HEK293 (cell line): ENCODE data around the gene PPP1R14B.
A peak's percentile ranks its signal among the peaks of the same experiment; 100 is the strongest.

Experiments
- FEZF1 ChIP-seq: fragments of 450-650 bp; formaldehyde crosslinking; IDR thresholded peaks from 2 replicates; pipeline ENCODE4 v1.5.1; 2016; ENCODE audit warnings: missing biosample characterization, missing genetic modification characterization
- GLI2 ChIP-seq: fragments of 450-650 bp; formaldehyde crosslinking; IDR thresholded peaks from 2 replicates; pipeline ENCODE4; 2017; ENCODE audit warnings: missing biosample characterization, missing genetic modification characterization, low read depth, borderline replicate concordance
- INSM2 ChIP-seq: fragments of 450-650 bp; formaldehyde crosslinking; IDR thresholded peaks from 2 replicates; pipeline ENCODE4 v1.5.1; 2016; ENCODE audit warnings: missing biosample characterization, missing genetic modification characterization
- KLF16 ChIP-seq: fragments of 450-650 bp; formaldehyde crosslinking; IDR thresholded peaks from 2 replicates; pipeline ENCODE4 v1.5.1; 2017; ENCODE audit warnings: missing biosample characterization, missing genetic modification characterization
- PRDM10 ChIP-seq: fragments of 450-650 bp; formaldehyde crosslinking; IDR thresholded peaks from 2 replicates; pipeline ENCODE4 v1.5.1; 2016; ENCODE audit warnings: missing biosample characterization, missing genetic modification characterization
- SP3 ChIP-seq: fragments of 450-650 bp; formaldehyde crosslinking; IDR thresholded peaks from 2 replicates; pipeline ENCODE4 v1.5.1; 2016; ENCODE audit warnings: missing biosample characterization, missing genetic modification characterization
- WT1 ChIP-seq: fragments of 450-650 bp; formaldehyde crosslinking; IDR thresholded peaks from 2 replicates; pipeline ENCODE4 v1.5.1; 2016; ENCODE audit warnings: missing biosample characterization, missing genetic modification characterization
- ZBTB10 ChIP-seq: fragments of 450-650 bp; formaldehyde crosslinking; IDR thresholded peaks from 2 replicates; pipeline ENCODE4 v1.5.1; 2016; ENCODE audit warnings: missing biosample characterization, missing genetic modification characterization
- ZBTB17 ChIP-seq: fragments of 450-650 bp; formaldehyde crosslinking; IDR thresholded peaks from 2 replicates; pipeline ENCODE4 v1.5.1; 2016; ENCODE audit warnings: missing biosample characterization, missing genetic modification characterization
- ZNF133 ChIP-seq: fragments of 450-650 bp; formaldehyde crosslinking; IDR thresholded peaks from 2 replicates; pipeline ENCODE4 v1.5.1; 2016; ENCODE audit warnings: missing biosample characterization, missing genetic modification characterization
- ZNF146 ChIP-seq: fragments of 450-650 bp; formaldehyde crosslinking; IDR thresholded peaks from 2 replicates; pipeline ENCODE4 v1.5.1; 2016; ENCODE audit warnings: missing biosample characterization, missing genetic modification characterization
- ZNF184 ChIP-seq: fragments of 450-650 bp; IDR thresholded peaks from 2 replicates; pipeline ENCODE4 v1.5.1; 2018; ENCODE audit warnings: missing biosample characterization, mild to moderate bottlenecking, missing genetic modification characterization
- ZNF211 ChIP-seq: fragments of 450-650 bp; formaldehyde crosslinking; IDR thresholded peaks from 2 replicates; pipeline ENCODE4 v1.5.1; 2016; ENCODE audit warnings: low read depth, missing biosample characterization, missing genetic modification characterization
- ZNF366 ChIP-seq: fragments of 450-650 bp; formaldehyde crosslinking; conservative IDR thresholded peaks from 2 replicates; pipeline ENCODE4 v1.5.1; 2016; ENCODE audit warnings: missing biosample characterization, missing genetic modification characterization
- ZNF433 ChIP-seq: fragments of 450-650 bp; formaldehyde crosslinking; IDR thresholded peaks from 2 replicates; pipeline ENCODE4 v1.5.1; 2016; ENCODE audit warnings: missing biosample characterization, missing genetic modification characterization, low read depth
- ZNF449 ChIP-seq: fragments of 450-650 bp; formaldehyde crosslinking; IDR thresholded peaks from 2 replicates; pipeline ENCODE4 v1.5.1; 2017; ENCODE audit warnings: missing biosample characterization, mild to moderate bottlenecking, missing genetic modification characterization, moderate library complexity
- ZNF501 ChIP-seq: fragments of 450-650 bp; formaldehyde crosslinking; IDR thresholded peaks from 2 replicates; pipeline ENCODE4 v1.5.1; 2016; ENCODE audit warnings: missing biosample characterization, missing genetic modification characterization
- ZNF529 ChIP-seq: fragments of 450-650 bp; formaldehyde crosslinking; IDR thresholded peaks from 2 replicates; pipeline ENCODE4 v1.5.1; 2017; ENCODE audit warnings: missing genetic modification characterization, missing biosample characterization; ENCODE audit not compliant: insufficient replicate concordance
- ZNF558 ChIP-seq: fragments of 450-650 bp; formaldehyde crosslinking; IDR thresholded peaks from 2 replicates; pipeline ENCODE4 v1.5.1; 2016; ENCODE audit warnings: missing biosample characterization, missing genetic modification characterization
- ZNF664 ChIP-seq: fragments of 450-650 bp; formaldehyde crosslinking; IDR thresholded peaks from 2 replicates; pipeline ENCODE4 v1.5.1; 2016; ENCODE audit warnings: missing biosample characterization, missing genetic modification characterization
- ZNF777 ChIP-seq: fragments of 450-650 bp; formaldehyde crosslinking; IDR thresholded peaks from 2 replicates; pipeline ENCODE4 v1.5.1; 2017; ENCODE audit warnings: missing biosample characterization, missing genetic modification characterization, borderline replicate concordance
- ZSCAN23 ChIP-seq: fragments of 450-650 bp; formaldehyde crosslinking; IDR thresholded peaks from 2 replicates; pipeline ENCODE4 v1.5.1; 2016; ENCODE audit warnings: missing biosample characterization, missing genetic modification characterization

The PPP1R14B gene

GRCh38 chr11:64268893-64269539 lies 22.3 kb upstream of the PPP1R14B start (continued):
- TF ChIP-seq PRDM10 (tag by site-specific recombination): no peak
- 0 out of 2 replicates have a peak, but pooled peaks have one; percentile 9 for TF ChIP-seq KLF16 (tag by site-specific recombination)
- no peak for TF ChIP-seq ZNF449 (tag by site-specific recombination)
- TF ChIP-seq ZNF146: no peak
- no peak for TF ChIP-seq ZNF664 (tag by site-specific recombination)
- TF ChIP-seq ZNF211 (tag by site-specific recombination): no peak
- TF ChIP-seq FEZF1 (tag by site-specific recombination): no peak
- no peak for TF ChIP-seq ZNF529 (tag by site-specific recombination)
- TF ChIP-seq ZBTB17 (tag by site-specific recombination): 0 out of 2 replicates have a peak, but pooled peaks have one; percentile 45
- TF ChIP-seq ZNF366 (tag by site-specific recombination): 0 out of 2 replicates have a peak, but pooled peaks have one; percentile 14
- TF ChIP-seq ZNF433 (tag by site-specific recombination): no peak
- no peak for TF ChIP-seq WT1 (tag by site-specific recombination)
- TF ChIP-seq GLI2: no peak
- no peak for TF ChIP-seq INSM2 (tag by site-specific recombination)
- no peak for TF ChIP-seq ZNF777 (tag by site-specific recombination)
- TF ChIP-seq ZNF133: no peak
- TF ChIP-seq SP3: peak; percentile 53; the same call in 1 of the 2 replicates
- TF ChIP-seq ZNF184 (tag by site-specific recombination): no peak
- TF ChIP-seq ZBTB10 (tag by site-specific recombination): no peak
- TF ChIP-seq ZNF501: no peak
- no peak for TF ChIP-seq ZNF558
- TF ChIP-seq ZSCAN23 (tag by site-specific recombination): no peak
